ENCODE results near the gene HUNK.
"Not testable (repeated sequence)": the region's sequence is repeated elsewhere in the genome, so short reads cannot be mapped to it uniquely, and the experiment has no call there.

Gene HUNK

GRCh38 chr21:31872452-31873274 is at the start of gene HUNK:
Gene HUNK (plus strand): TSS chr21:31873020. CDS start chr21:31873675, 655 bp downstream.
- no peak for DNase-seq (ENCODE audit: low spot score)

DNA sequence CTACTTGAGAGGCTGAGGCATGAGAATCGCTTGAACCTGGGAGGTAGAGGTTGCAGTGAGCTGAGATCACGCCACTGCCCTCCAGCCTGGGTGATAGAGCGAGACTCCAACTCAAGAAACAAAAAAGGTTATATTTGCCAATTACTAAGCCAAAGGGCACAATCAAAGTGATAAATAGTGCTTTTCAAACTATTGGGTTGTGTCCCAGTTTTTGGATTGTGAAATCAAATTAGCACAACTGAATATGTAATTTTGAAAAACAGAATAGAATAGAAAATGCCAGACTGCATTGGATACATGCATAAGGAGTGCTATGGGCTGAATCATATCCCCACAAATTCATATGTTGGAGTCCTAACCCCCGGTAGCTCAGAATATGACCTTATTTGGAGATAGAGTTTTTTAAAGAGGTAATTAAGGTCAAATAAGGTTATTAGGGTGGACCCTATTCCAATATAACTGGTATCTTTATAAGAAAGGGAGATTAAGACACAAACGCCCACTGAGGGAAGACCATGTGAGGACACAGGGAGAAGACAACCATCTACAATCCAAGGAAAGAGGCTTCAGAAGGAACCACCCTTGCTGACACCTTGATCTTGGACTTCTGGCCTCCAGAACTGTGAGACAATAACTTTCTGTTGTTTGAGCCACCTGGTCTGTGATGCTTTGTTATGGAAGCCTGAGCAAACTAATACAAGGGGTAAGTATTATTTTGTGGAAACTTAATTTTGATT is 42.9 kb upstream of the HUNK start:
- no peak for DNase-seq (ENCODE audit: low spot score)

GRCh38 chr21:31830701-31831100 is 42.1 kb upstream of the HUNK start:
- no peak for DNase-seq (ENCODE audit: low spot score)

DNA sequence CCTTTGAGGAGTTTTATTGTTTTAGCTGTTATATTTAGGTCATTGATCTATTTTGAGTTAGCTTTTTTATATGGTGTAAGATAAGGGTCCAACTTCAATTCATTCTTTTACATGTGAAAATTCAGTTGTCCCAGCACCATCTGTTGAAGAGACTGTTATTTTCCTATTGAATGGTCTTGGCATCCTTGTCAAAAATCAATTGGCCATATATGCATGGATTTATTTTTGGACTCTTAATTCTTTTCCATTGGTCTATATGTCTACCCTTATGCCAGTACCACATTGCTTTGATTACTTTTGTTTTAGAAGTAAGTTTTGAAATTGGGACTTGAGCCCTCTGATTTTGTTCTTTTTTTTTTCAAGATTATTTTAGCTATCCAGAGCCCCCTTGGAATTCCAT is 35.8 kb upstream of the HUNK start:
- no peak for DNase-seq (ENCODE audit: low spot score)

- no peak for DNase-seq (ENCODE audit: low spot score)
These were observed 35.0 kb upstream of the HUNK start for GRCh38 chr21:31837618-31838390.

DNA sequence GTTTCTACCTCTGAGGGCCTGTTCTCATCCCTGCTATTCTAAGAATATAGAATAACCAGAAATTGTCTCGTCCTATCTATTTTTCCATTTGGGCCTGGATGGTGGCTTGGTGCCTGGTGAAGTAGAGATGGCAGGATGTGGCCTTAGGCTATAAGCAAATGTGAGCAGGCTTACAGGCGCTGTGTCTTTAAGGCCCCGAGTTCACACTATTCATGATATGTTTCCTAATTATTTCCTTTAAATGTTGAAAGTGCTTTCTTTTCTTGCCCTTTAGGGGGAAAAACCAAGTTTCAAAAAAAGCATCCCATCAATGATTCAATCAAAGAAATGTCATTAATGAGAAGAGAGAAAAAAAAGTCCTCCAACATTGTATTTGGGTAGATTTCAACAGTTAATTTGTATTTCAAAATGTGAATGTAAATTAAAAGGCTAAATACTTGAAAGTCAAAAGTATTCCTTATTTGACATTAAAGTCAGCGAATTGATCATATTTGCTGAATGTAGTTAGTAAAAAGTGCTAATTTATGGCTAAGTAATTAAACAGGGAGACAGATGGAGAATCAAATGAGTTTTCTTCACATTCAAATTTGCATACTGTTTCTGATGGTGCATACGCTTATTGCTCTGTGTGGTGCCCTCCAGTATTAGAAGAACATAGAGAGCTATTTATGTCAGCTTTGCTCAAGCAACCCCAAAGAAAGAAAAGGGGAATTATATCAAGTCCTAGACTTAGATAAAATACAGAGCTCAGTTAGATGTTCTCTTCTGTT is 34.0 kb upstream of the HUNK start:
- DNase-seq (ENCODE audit: low spot score): no peak

GRCh38 chr21:31844206-31844605 is 28.6 kb upstream of the HUNK start:
- DNase-seq (ENCODE audit: low spot score): no peak

- no peak for DNase-seq (ENCODE audit: low spot score)
These were observed 27.6 kb upstream of the HUNK start for GRCh38 chr21:31845151-31845729.

- DNase-seq (ENCODE audit: low spot score): no peak
These were observed 26.1 kb upstream of the HUNK start for GRCh38 chr21:31846690-31847089.

- DNase-seq (ENCODE audit: low spot score): no peak
These were observed 25.1 kb upstream of the HUNK start for GRCh38 chr21:31847761-31848160.

GRCh38 chr21:31848326-31848985 is 24.4 kb upstream of the HUNK start:
- no peak for DNase-seq (ENCODE audit: low spot score)

DNA sequence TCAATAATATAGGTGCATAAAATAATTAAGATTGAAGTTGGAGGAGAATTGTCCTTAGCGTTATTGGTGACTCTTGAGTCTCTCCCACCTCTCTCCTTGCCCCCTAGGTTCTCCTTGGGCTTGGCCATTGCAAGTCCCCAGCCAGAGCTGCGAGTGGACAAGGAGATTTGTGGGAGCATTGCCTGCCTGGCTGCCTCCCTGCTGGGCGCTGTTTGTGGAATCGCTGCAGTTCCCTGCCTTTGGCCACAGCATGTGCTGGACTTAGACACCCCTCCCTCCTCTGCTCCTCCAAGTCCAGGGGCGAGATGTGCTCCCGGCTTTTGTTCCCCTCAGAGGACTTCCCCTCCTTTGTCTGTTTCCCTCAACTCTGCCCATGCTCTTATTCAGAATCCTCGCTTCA is 21.9 kb upstream of the HUNK start:
- no peak for DNase-seq (ENCODE audit: low spot score)

DNA sequence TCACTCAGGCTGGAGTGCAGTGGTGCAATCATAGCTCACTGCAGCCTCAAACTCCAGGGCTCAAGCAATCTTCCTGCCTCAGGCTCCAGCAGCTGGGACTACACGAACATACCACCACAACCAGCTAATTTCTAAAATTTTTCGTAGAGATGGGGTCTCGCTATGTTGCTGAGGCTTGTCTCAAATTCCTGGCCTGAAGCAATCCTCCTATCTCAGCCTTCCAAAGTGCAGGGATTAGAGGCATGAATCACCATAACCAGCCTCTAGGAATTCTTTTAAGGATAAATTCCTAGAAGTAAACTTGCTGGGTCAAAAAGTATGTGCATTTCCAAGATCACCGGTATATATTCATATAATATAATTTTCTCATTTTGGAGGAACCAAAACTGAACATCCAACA is 17.6 kb upstream of the HUNK start:
- DNase-seq (ENCODE audit: low spot score): no peak

DNA sequence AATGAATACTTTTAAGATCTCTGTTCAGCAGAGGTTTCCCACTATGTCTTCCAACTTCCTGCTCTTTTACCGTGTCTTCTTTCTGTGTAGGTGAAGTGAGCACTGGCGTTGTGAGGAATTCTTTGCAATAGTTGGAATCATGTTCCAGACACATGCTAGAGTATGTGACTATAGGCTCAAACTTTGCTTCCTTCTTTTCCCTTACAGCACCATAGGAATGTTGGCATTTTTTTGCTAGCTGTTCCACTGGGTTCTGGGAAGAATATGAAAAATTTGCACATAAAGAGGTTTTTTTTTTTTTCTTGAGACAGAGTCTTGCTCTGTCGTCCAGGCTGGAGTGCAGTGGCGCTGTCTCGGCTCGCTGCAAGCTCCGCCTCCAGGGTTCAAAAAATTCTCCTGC is 15.7 kb upstream of the HUNK start:
- no peak for DNase-seq (ENCODE audit: low spot score)

DNA sequence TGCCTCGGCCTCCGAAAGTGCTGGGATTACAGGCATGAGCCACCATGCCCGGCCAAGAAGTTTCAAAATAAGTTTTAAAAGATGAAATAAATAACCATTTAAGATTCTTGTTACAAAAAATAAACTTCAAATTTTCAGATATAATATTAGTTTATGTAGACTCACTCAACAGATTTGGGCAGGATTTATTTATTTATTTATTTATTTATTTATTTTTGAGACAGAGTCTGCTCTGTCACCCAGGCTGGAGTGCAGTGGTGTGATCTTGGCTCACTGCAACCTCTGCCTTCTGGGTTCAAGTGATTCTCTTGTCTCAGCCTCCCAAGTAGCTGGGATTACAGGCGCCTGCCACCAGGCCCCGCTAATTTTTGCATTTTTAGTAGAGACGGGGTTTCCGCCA is 15.2 kb upstream of the HUNK start:
- not testable (repeated sequence) for DNase-seq (ENCODE audit: low spot score)

DNA sequence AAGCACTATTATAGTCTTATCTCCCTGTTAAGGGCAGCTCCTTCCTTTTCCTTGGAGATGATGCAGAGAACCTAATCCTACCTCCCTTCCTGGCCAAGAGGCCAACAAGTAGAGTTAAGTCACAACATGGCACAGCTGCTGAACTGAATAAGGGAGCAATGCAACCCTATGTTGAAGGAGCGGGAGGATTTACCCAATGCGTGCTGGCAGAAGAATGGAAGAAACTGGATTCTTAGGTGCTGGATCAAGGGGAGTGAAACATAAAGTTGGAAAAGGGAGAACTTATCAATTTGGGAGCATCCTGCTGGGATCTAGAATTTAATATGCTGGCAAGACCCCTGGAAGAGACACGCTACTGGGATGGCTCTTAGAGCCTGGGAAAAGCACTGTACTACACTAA is 12.0 kb upstream of the HUNK start:
- DNase-seq (ENCODE audit: low spot score): no peak

GRCh38 chr21:31862078-31862477 is 10.7 kb upstream of the HUNK start:
- no peak for DNase-seq (ENCODE audit: low spot score)

- DNase-seq (ENCODE audit: low spot score): no peak
These were observed 7.3 kb upstream of the HUNK start for GRCh38 chr21:31865429-31865970.

- peak; percentile 55 for DNase-seq (ENCODE audit: low spot score)
These were observed 6.7 kb upstream of the HUNK start for GRCh38 chr21:31866077-31866511.

GRCh38 chr21:31869750-31870149 is 3.1 kb upstream of the HUNK start:
- DNase-seq (ENCODE audit: low spot score): no peak

Measured in kidney capillary endothelial cell (primary cell).